ENCODE results near the gene RPS3.

GRCh38 chr11:75421902-75422247, 22.6 kb downstream of the RPS3 start:
- TF ChIP-seq ZFP30 (CRISPR knock-in tag; IDR thresholded peaks at IDR 0.05), result no peak
- no peak for TF ChIP-seq OSR1 (CRISPR knock-in tag; IDR thresholded peaks at IDR 0.05)
